ENCODE measurements around the gene LARP6. TPM values are rescaled to one million over a fixed set of nuclear protein-coding genes. Genes with fewer than 3 reads are reported as not detected.
"Not testable (repeated sequence)": the region's sequence is repeated elsewhere in the genome, so short reads cannot be mapped to it uniquely, and the experiment has no call there.

The LARP6 gene
- total RNA-seq, 1 experiment from 2014 or later, result 53.6 TPM

- TF ChIP-seq EZH2 (IDR thresholded peaks at IDR 0.05; ENCODE audit: borderline replicate concordance, low read depth, low read length, poor library complexity, severe bottlenecking) (no peak), CTCF (conservative IDR thresholded peaks at IDR 0.05; ENCODE audit: low read depth, low read length) (no peak)
- intact Hi-C loops (cut with micrococcal nuclease; ENCODE audit: unreplicated experiment), result no loop called here
- Histone ChIP-seq H3K36me3 (ENCODE audit: insufficient read depth, low read length, poor library complexity, severe bottlenecking) (no peaks in the 10 kb centered on the region), H3K4me1 (ENCODE audit: insufficient read depth, low read length, poor library complexity, severe bottlenecking) (peaks cover 18% of the 10 kb centered on the region), H3K9me3 (ENCODE audit: low read depth, low read length, poor library complexity, severe bottlenecking) (no peaks in the 10 kb centered on the region), H3K27ac (ENCODE audit: low read depth, low read length, poor library complexity, severe bottlenecking) (no peak overlapping the region), H3K4me3 (ENCODE audit: low read depth, low read length, poor library complexity, severe bottlenecking) (no peak overlapping the region), H3K27me3 (replicated peaks; ENCODE audit: insufficient read depth, low read depth, low read length, poor library complexity) (no peaks in the 10 kb centered on the region)
- ChIA-PET CTCF (no interaction called here), POLR2A (ENCODE audit: low non-redundant PET) (no interaction called here)
- DNase-seq (ENCODE audit: low spot score), result no peak
- BruUV-seq (replicated peaks), result no TSS peak
Observed at GRCh38 chr15:70859322-70859908, 5.5 kb upstream of the LARP6 start.

GRCh38 chr15:70858614-70859321 lies 4.8 kb upstream of the LARP6 start:
- intact Hi-C loops (cut with micrococcal nuclease; ENCODE audit: unreplicated experiment), result not testable (repeated sequence)

GRCh38 chr15:70857562-70858285 lies 3.8 kb upstream of the LARP6 start:
- no peaks in the 10 kb centered on the region for H3K9me3 ChIP-seq (ENCODE audit: low read depth, low read length, poor library complexity, severe bottlenecking)
- no peaks in the 10 kb centered on the region for H3K27me3 ChIP-seq (replicated peaks; ENCODE audit: insufficient read depth, low read depth, low read length, poor library complexity)
- DNase-seq (ENCODE audit: low spot score), result no peak
- intact Hi-C loops (cut with micrococcal nuclease; ENCODE audit: unreplicated experiment), result no loop called here
- TF ChIP-seq EZH2 (IDR thresholded peaks at IDR 0.05; ENCODE audit: borderline replicate concordance, low read depth, low read length, poor library complexity, severe bottlenecking) (no peak), CTCF (conservative IDR thresholded peaks at IDR 0.05; ENCODE audit: low read depth, low read length) (no peak)
- H3K4me3 ChIP-seq (ENCODE audit: low read depth, low read length, poor library complexity, severe bottlenecking), result no peak overlapping the region
- BruUV-seq (replicated peaks), result no TSS peak
- ChIA-PET CTCF (no interaction called here), POLR2A (ENCODE audit: low non-redundant PET) (no interaction called here)
- no peaks in the 10 kb centered on the region for H3K36me3 ChIP-seq (ENCODE audit: insufficient read depth, low read length, poor library complexity, severe bottlenecking)
- H3K27ac ChIP-seq (ENCODE audit: low read depth, low read length, poor library complexity, severe bottlenecking), result peak overlapping the region; percentile 75
- peaks cover 20% of the 10 kb centered on the region for H3K4me1 ChIP-seq (ENCODE audit: insufficient read depth, low read length, poor library complexity, severe bottlenecking)

More at GRCh38 chr15:70858614-70859321, 4.8 kb upstream of the LARP6 start:
- H3K36me3 ChIP-seq (ENCODE audit: insufficient read depth, low read length, poor library complexity, severe bottlenecking); DNase-seq (ENCODE audit: low spot score); BruUV-seq (replicated peaks); H3K27ac ChIP-seq (ENCODE audit: low read depth, low read length, poor library complexity, severe bottlenecking); H3K9me3 ChIP-seq (ENCODE audit: low read depth, low read length, poor library complexity, severe bottlenecking); H3K27me3 ChIP-seq (replicated peaks; ENCODE audit: insufficient read depth, low read depth, low read length, poor library complexity); POLR2A ChIA-PET (ENCODE audit: low non-redundant PET); CTCF ChIA-PET; H3K4me3 ChIP-seq (ENCODE audit: low read depth, low read length, poor library complexity, severe bottlenecking): not testable (repeated sequence)
- peaks cover 18% of the 10 kb centered on the region for H3K4me1 ChIP-seq (ENCODE audit: insufficient read depth, low read length, poor library complexity, severe bottlenecking)

All from A673 (cell line).